GM12878 (cell line): Measurements from ENCODE around the gene UAP1L1. TPM values are rescaled to one million over a fixed set of nuclear protein-coding genes. Genes with fewer than 3 reads are reported as not detected.
A peak's percentile ranks its signal among the peaks of the same experiment; 100 is the strongest.

Experiments used
- CBX3 ChIP-seq: fragments of 200-600 bp; sonication (generic); IDR thresholded peaks from 2 replicates; pipeline ENCODE4 v1.6.1; 2016; ENCODE audit warnings: low read depth, borderline replicate concordance
- CUX1 ChIP-seq: IDR thresholded peaks from 2 replicates; pipeline ENCODE4 v1.6.1; 2012; ENCODE audit warnings: improper control_type of control experiment, low read depth, low read length; ENCODE audit not compliant: insufficient replicate concordance
- DPF2 ChIP-seq: fragments of 450-650 bp; IDR thresholded peaks from 2 replicates; pipeline ENCODE4 v1.6.1; 2017; ENCODE audit warnings: mild to moderate bottlenecking
- EGR1 ChIP-seq, 2 experiments: IDR thresholded peaks; 1 replicate in 1 of 2; 2 replicates in 1 of 2; pipeline ENCODE4 v1.6.1; 2011 to 2012; ENCODE audit warnings: low read depth in 2 of 2, low read length in 2 of 2, borderline replicate concordance in 1 of 2, mild to moderate bottlenecking in 1 of 2, moderate library complexity in 1 of 2
- ELK1 ChIP-seq: IDR thresholded peaks from 2 replicates; pipeline ENCODE4 v1.6.1; 2012; ENCODE audit warnings: low read depth, low read length, improper control_type of control experiment
- ESRRA ChIP-seq: IDR thresholded peaks from 2 replicates; pipeline ENCODE4 v1.6.1; 2012; ENCODE audit warnings: mild to moderate bottlenecking, low read length, improper control_type of control experiment
- ETV6 ChIP-seq, 2 experiments: fragments of 450-650 bp in 1 of 2; IDR thresholded peaks in 1 of 2; conservative IDR thresholded peaks in 1 of 2; 2 replicates each; pipeline ENCODE4 v1.6.1; 2014; ENCODE audit warnings: antibody characterized with exemption in 1 of 2, borderline replicate concordance in 1 of 2, low read depth in 1 of 2, mild to moderate bottlenecking in 1 of 2, moderate library complexity in 1 of 2
- HDAC2 ChIP-seq: fragments of 200-600 bp; sonication (generic); IDR thresholded peaks from 2 replicates; pipeline ENCODE4 v1.6.1; 2017
- IRF3 ChIP-seq: fragments of 450-650 bp; IDR thresholded peaks from 2 replicates; pipeline ENCODE4 v1.6.1; 2014; ENCODE audit warnings: mild to moderate bottlenecking
- KLF5 ChIP-seq: fragments of 450-650 bp; IDR thresholded peaks from 2 replicates; pipeline ENCODE4 v1.6.1; 2014; ENCODE audit warnings: mild to moderate bottlenecking; ENCODE audit not compliant: partially characterized antibody
- LARP7 ChIP-seq: fragments of 450-650 bp; IDR thresholded peaks from 2 replicates; pipeline ENCODE4 v1.6.1; 2017; ENCODE audit warnings: mild to moderate bottlenecking
- MXI1 ChIP-seq: fragments of 150-350 bp; IDR thresholded peaks from 2 replicates; pipeline ENCODE4 v1.6.1; 2011; ENCODE audit warnings: low read depth, mild to moderate bottlenecking, inconsistent platforms, low read length, improper control_type of control experiment
- NR2C1 ChIP-seq: fragments of 450-650 bp; IDR thresholded peaks from 2 replicates; pipeline ENCODE4 v1.6.1; 2017; ENCODE audit warnings: antibody characterized with exemption, mild to moderate bottlenecking, moderate library complexity
- NR2F1 ChIP-seq: fragments of 450-650 bp; conservative IDR thresholded peaks from 2 replicates; pipeline ENCODE4 v1.6.1; 2017; ENCODE audit warnings: mild to moderate bottlenecking
- RAD51 ChIP-seq: fragments of 450-650 bp; IDR thresholded peaks from 2 replicates; pipeline ENCODE4 v1.6.1; 2016; ENCODE audit warnings: moderate library complexity, mild to moderate bottlenecking, inconsistent platforms
- RB1 ChIP-seq: fragments of 450-650 bp; formaldehyde crosslinking; IDR thresholded peaks from 2 replicates; pipeline ENCODE4 v1.6.1; 2017; ENCODE audit warnings: mild to moderate bottlenecking, borderline replicate concordance
- RELA ChIP-seq: fragments of 450-650 bp; IDR thresholded peaks from 2 replicates; pipeline ENCODE4 v1.8.0; 2014; ENCODE audit warnings: borderline replicate concordance; ENCODE audit not compliant: partially characterized antibody
- SKIL ChIP-seq: fragments of 450-650 bp; IDR thresholded peaks from 2 replicates; pipeline ENCODE4 v1.6.1; 2017; ENCODE audit warnings: mild to moderate bottlenecking, low read depth, inconsistent platforms; ENCODE audit not compliant: poor library complexity, severe bottlenecking
- SMAD5 ChIP-seq: IDR thresholded peaks from 2 replicates; pipeline ENCODE4 v1.6.1; 2016; ENCODE audit warnings: antibody characterized with exemption, low read depth
- SUZ12 ChIP-seq: fragments of 200-600 bp; sonication (generic); IDR thresholded peaks from one replicate; pipeline ENCODE4 v1.6.1; 2018; ENCODE audit warnings: antibody characterized with exemption, mild to moderate bottlenecking; ENCODE audit not compliant: unreplicated experiment
- ZNF207 ChIP-seq: fragments of 450-650 bp; IDR thresholded peaks from 2 replicates; pipeline ENCODE4 v1.6.1; 2014; ENCODE audit warnings: antibody characterized with exemption, mild to moderate bottlenecking, borderline replicate concordance
- polyA plus RNA-seq, 11 experiments: library from polyadenylated mRNA; depleted of rRNA in 4 of 11; unstranded in 6 of 11; stranded (reverse) in 5 of 11; fragments of >200 nt; fragmentation: Nextera tagmentation in 4 of 11; fragmentation: Illumina TruSeq in 1 of 11; extraction: Ambion mirVana in 4 of 11; extraction: Trizol in 1 of 11; gene quantifications; 1 replicate in 1 of 11; 2 replicates in 10 of 11; pipeline versions ENCODE4 v1.2.1 to v1.2.3, GENCODE V29; 2011 to 2016; ENCODE audit warnings: inconsistent platforms in 2 of 11, missing spikeins in 2 of 11, low read depth in 1 of 11
- total RNA-seq, 4 experiments: library from RNA; depleted of rRNA in 3 of 4; stranded (reverse); fragments of >200 nt in 3 of 4; fragmentation: Illumina TruSeq in 1 of 4; extraction: Trizol in 1 of 4; gene quantifications; 2 replicates each; pipeline versions ENCODE4 v1.2.1 to v1.2.3, GENCODE V29; 2013 to 2021

UAP1L1 gene
- total and polyA plus RNA-seq, 10 of the 15 experiments (the other 5 are each of a cell fraction or from before 2014, with no cell fraction given): 0.29 to 15.7 (median 5.8) TPM

GRCh38 chr9:137114613-137115393 is 37.5 kb downstream of the UAP1L1 start, which contains the start of gene DPP7 (continued):
- TF ChIP-seq RELA: peak; percentile 45
- TF ChIP-seq ELK1: no peak
- TF ChIP-seq RAD51: peak; percentile 88
- peak; percentile 84 for TF ChIP-seq LARP7
- peak; percentile 36 for TF ChIP-seq KLF5
- no peak for TF ChIP-seq CBX3
- TF ChIP-seq ZNF207: peak; percentile 51; the same call in 1 of the 2 replicates
- TF ChIP-seq DPF2: peak; percentile 80
- TF ChIP-seq RB1: peak; percentile 82; the same call in 1 of the 2 replicates
- peak; percentile 89 for TF ChIP-seq NR2F1
- TF ChIP-seq NR2C1: peak; percentile 82
- no peak for TF ChIP-seq IRF3
- TF ChIP-seq SKIL: no peak
- peak; percentile 96 for TF ChIP-seq MXI1
- peak in 1 of 2 experiments; percentile 73; a peak in 1 of 3 replicates for TF ChIP-seq EGR1 (IDR thresholded peaks at IDR 0.05; ENCODE audit: borderline replicate concordance in 1 of 2, low read depth in 2 of 2, low read length in 2 of 2)
- no peak for TF ChIP-seq ETV6 (conservative IDR thresholded peaks at IDR 0.05 in 1 of 2, IDR thresholded peaks at IDR 0.05 in 1 of 2; ENCODE audit: borderline replicate concordance in 1 of 2, low read depth in 1 of 2)
- TF ChIP-seq SUZ12: no peak
- no peak for TF ChIP-seq HDAC2
- TF ChIP-seq SMAD5: no peak
- no peak for TF ChIP-seq CUX1
- no peak for TF ChIP-seq ESRRA
